BLaER1 (cell line): Measurements from ENCODE around the gene PIP4K2B.

ENCODE experiments used
- H3K27ac ChIP-seq: shearing (Covaris generic); formaldehyde crosslinking; 2 replicates; pipeline ENCODE4 v1.8.1; 2022
- H3K27me3 ChIP-seq: shearing (Covaris generic); formaldehyde crosslinking; 2 replicates; pipeline ENCODE4 v1.8.1; 2022
- H3K36me3 ChIP-seq: shearing (Covaris generic); formaldehyde crosslinking; 2 replicates; pipeline ENCODE4 v1.8.1; 2022
- H3K4me1 ChIP-seq: shearing (Covaris generic); formaldehyde crosslinking; 2 replicates; pipeline ENCODE4 v1.8.1; 2022
- H3K4me2 ChIP-seq: shearing (Covaris generic); formaldehyde crosslinking; 2 replicates; pipeline ENCODE4 v1.8.1; 2022
- H3K4me3 ChIP-seq: shearing (Covaris generic); formaldehyde crosslinking; 2 replicates; pipeline ENCODE4 v1.8.1; 2022
- H3K9ac ChIP-seq: shearing (Covaris generic); formaldehyde crosslinking; 2 replicates; pipeline ENCODE4 v1.8.1; 2022
- H3K9me3 ChIP-seq: shearing (Covaris generic); formaldehyde crosslinking; 2 replicates; pipeline ENCODE4 v1.8.1; 2022
- H4K20me1 ChIP-seq: shearing (Covaris generic); formaldehyde crosslinking; 2 replicates; pipeline ENCODE4 v1.8.1; 2022
- Cebpa-rat ChIP-seq: shearing (Covaris generic); IDR thresholded peaks from 2 replicates; pipeline ENCODE4 v1.8.1; 2022

PIP4K2B gene

DNA sequence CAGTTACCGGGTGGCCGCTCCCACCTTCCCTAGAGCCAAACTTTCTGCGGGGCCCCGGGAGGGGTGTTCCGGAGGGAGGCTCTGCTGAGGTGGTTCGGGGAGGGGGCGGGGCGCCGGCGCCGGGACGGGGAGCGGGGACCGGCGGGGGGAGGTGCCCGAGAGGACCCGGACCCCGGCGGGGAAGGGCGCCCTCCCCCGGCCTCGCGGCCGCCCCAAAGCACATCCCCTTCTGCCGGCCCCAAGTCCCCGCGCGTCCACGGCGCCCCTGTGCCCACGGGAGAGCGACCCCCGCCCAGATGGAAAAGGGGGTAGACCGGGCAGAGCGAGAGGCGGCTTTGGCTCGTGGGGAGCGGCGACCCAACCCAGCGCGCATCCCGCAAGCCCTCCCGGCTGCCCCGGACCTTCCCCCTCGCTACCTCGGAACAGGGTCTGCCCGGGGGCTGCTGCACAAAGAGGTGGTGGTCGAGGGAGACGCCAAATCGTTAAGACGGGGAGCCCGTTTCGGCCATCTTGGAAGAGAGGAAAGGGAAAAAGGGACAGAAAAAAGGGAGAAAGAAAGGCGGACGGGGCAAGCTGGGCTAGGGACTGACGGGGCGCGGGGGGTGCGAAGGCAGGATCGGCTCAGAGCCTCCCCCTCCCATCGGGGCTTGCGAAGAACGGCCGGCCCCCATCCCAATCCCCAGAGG is 51.8 kb downstream of the PIP4K2B start:
- no peaks in the 10 kb centered on the region for H3K36me3 ChIP-seq
- no peak for TF ChIP-seq Cebpa-rat
- H4K20me1 ChIP-seq, result peaks cover 31% of the 10 kb centered on the region
- H3K27ac ChIP-seq, result peak overlapping the region; percentile 65
- peaks cover 78% of the 10 kb centered on the region for H3K4me1 ChIP-seq
- H3K9ac ChIP-seq, result peak overlapping the region; percentile 78
- peaks cover 44% of the 10 kb centered on the region for H3K27me3 ChIP-seq
- H3K4me3 ChIP-seq, result peak overlapping the region; percentile 80
- no peaks in the 10 kb centered on the region for H3K9me3 ChIP-seq
- peak overlapping the region; percentile 93 for H3K4me2 ChIP-seq

DNA sequence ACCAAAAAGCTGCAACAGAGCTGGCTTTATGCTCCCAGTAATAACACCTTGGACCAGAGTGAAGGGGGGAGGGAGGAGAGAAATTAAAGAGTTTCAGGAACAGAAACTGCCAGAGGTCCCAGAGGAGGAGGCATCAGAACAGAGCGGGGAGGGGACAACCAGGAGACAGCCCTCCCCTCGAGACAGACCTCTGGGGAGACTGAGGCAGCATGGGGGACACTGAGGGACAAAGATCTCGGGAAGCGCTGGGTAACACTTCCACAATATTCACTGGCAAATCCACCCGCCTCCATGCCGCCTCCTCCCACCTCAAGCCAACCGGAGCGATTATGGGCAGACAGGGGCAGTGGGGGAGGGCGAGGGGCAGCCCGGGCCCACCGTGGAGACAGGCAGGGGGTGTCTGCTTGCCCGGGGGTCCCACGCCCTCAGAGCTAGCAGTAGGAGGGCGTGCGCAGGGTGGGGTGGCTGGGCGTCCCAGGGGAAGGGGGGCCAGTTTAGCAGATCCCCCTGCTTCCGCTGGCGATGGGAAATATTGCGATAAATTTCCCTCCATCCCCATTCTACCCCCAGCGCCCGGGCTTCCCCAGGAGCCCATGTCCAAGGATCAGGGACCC is 52.4 kb downstream of the PIP4K2B start:
- Histone ChIP-seq H3K9ac (peak overlapping the region; percentile 78), H3K4me2 (peak overlapping the region; percentile 93), H3K4me3 (peak overlapping the region; percentile 80), H4K20me1 (peaks cover 37% of the 10 kb centered on the region), H3K27ac (peak overlapping the region; percentile 54), H3K4me1 (peaks cover 84% of the 10 kb centered on the region), H3K27me3 (peaks cover 44% of the 10 kb centered on the region), H3K36me3 (no peaks in the 10 kb centered on the region), H3K9me3 (no peaks in the 10 kb centered on the region)
- TF ChIP-seq Cebpa-rat, result no peak

DNA sequence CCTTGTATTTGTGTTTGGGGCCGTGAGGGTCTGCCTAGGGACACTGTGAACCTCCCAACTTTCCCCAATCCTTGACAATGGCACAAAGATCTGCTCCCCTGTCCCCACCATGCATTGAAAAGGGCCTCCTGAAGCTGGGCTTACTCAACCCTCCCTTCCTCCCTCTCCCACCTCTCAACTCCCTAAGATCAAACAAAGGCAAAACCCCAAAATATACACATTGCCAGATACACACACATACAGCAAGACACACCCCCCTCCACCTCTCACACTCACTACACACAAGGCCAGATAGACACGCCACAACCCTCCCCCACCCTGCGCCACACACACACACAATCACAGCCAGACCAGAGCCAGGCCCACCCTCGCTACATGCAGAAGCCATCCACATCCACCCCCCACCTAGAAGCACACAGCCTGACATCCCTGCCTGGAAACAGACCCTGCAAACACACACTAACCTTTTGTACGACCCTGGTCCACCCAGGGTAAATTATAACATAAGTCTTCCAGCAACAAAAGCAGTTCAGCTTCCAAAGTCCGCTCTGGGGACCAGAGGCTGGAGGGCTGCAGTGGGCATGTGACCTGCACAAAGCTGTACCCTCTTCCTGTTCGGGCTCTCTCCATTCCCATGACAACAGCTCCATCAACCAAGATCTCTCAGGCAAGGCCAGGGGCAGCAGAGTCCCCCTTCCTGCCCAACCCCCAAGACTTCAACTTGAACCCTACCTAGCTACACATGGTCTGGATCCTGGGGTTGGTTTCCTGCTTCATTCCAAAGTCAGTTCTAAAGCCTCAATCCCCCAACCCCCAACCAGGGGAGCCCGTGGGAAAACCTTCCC is 53.1 kb downstream of the PIP4K2B start:
- TF ChIP-seq Cebpa-rat, result no peak
- peak overlapping the region; percentile 80 for H3K4me3 ChIP-seq
- no peaks in the 10 kb centered on the region for H3K9me3 ChIP-seq
- H3K36me3 ChIP-seq, result no peaks in the 10 kb centered on the region
- H3K4me2 ChIP-seq, result peak overlapping the region; percentile 93
- H3K27ac ChIP-seq, result peak overlapping the region; percentile 54
- peak overlapping the region; percentile 78 for H3K9ac ChIP-seq
- peaks cover 37% of the 10 kb centered on the region for H3K27me3 ChIP-seq
- H3K4me1 ChIP-seq, result peaks cover 88% of the 10 kb centered on the region
- H4K20me1 ChIP-seq, result peaks cover 43% of the 10 kb centered on the region

DNA sequence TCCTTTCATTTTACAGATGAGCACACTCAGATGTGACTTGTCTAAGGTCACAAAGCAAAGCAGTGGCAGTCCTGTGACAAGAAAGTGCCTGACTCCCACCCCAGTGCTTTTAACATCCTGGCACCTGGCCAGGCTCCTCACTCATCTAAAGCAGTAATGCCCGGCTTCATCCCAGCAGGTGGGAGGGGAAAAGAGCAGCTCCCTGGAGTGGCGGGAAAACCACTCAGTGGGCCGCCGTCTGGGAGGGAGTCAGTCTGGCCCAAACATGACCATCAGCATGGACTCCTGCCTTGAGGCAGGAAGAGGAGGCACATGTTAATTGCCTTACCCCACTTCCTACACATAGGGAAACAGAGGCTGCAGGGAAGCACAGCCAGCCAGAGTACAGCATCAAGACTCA is 53.8 kb downstream of the PIP4K2B start:
- Histone ChIP-seq H3K36me3 (no peaks in the 10 kb centered on the region), H3K4me1 (peaks cover 88% of the 10 kb centered on the region), H4K20me1 (peaks cover 36% of the 10 kb centered on the region), H3K27ac (peak overlapping the region; percentile 54), H3K9me3 (no peaks in the 10 kb centered on the region), H3K9ac (peak overlapping the region; percentile 78), H3K4me3 (peak overlapping the region; percentile 80), H3K27me3 (peaks cover 30% of the 10 kb centered on the region), H3K4me2 (peak overlapping the region; percentile 93)
- TF ChIP-seq Cebpa-rat, result no peak

DNA sequence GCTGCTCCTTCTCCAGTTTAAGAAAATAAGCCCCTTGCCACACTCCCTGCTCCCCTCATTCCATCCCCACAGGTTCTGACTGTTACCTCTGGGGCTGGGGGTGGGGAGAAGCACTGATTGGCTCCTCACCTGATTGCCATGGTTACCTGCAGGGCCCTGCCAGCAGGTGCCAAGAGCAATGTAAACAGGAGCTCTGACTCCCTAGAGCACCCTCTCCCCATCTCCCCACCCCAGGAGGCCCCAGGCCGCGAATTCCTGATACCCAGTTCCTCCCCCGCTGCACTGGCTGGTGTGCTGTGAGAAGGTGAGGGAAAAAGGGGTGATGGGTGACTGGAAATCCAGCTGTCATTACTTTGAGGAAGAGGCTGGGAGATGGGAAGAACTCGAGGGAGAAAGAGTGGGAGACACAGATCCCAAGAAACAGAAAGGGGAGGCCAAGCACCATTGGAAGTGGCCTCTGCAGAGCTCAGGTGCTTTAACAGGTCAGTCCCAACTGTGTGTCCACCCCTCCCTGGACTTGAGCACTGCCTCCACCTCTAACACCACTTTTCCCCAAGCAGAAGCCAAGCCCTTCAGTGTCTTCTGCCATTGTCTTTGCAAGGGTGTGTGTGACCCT is 55.7 kb downstream of the PIP4K2B start:
- H3K27me3 ChIP-seq, result peaks cover 11% of the 10 kb centered on the region
- peaks cover 17% of the 10 kb centered on the region for H4K20me1 ChIP-seq
- peak overlapping the region; percentile 75 for H3K4me2 ChIP-seq
- TF ChIP-seq Cebpa-rat, result no peak
- no peaks in the 10 kb centered on the region for H3K9me3 ChIP-seq
- peaks cover 13% of the 10 kb centered on the region; the same call in 1 of the 2 replicates for H3K36me3 ChIP-seq
- no peak overlapping the region for H3K27ac ChIP-seq
- H3K4me1 ChIP-seq, result peaks cover 80% of the 10 kb centered on the region
- no peak overlapping the region for H3K9ac ChIP-seq
- no peak overlapping the region for H3K4me3 ChIP-seq

DNA sequence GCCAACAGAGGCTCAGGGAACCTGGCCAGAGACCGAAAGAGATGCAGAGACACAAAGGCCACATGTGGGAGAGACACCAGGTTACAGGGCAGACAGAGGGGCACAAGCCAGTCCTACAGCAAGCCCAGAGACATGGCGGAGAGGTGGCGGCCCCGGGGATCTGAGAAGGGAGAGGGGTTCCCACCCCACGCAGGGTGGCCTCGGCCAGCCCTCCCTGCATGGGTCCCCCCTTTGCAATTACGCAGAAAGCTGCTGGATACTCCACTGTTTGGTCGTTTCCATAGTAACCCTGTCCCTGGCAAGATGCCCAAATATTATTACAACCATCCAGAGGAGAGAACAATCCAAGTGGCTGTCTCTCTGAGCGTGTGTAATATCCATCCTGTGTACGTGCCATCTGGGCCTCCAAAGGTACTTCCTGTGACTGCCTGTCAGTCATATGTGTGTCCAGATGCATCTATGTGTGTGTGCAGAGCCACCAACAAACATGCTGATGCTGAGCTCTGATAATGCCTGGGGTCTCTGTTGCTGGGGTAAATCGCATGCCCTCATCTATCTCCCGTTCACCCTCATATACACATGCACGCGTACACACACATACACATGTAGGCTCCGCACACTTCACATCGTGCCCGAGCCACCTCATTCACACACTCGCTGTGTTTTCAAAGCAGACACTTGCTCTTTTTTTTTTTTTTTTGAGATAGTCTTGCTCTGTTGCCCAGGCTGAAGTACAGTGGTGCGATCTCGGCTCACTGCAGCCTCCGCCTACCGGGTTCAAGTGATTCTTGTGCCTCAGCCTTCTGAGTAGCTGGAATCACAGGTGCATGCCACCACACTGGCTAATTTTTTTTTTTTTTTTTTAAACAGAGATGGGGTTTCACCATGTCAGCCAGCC is 56.7 kb downstream of the PIP4K2B start:
- Histone ChIP-seq H3K36me3 (peaks cover 19% of the 10 kb centered on the region; the same call in 1 of the 2 replicates), H3K9me3 (no peaks in the 10 kb centered on the region), H3K4me1 (peaks cover 86% of the 10 kb centered on the region), H3K27ac (no peak overlapping the region), H3K27me3 (peaks cover 2% of the 10 kb centered on the region), H4K20me1 (peaks cover 14% of the 10 kb centered on the region; the same call in 1 of the 2 replicates), H3K4me3 (no peak overlapping the region), H3K9ac (no peak overlapping the region), H3K4me2 (peak overlapping the region; percentile 75)
- TF ChIP-seq Cebpa-rat, result no peak

DNA sequence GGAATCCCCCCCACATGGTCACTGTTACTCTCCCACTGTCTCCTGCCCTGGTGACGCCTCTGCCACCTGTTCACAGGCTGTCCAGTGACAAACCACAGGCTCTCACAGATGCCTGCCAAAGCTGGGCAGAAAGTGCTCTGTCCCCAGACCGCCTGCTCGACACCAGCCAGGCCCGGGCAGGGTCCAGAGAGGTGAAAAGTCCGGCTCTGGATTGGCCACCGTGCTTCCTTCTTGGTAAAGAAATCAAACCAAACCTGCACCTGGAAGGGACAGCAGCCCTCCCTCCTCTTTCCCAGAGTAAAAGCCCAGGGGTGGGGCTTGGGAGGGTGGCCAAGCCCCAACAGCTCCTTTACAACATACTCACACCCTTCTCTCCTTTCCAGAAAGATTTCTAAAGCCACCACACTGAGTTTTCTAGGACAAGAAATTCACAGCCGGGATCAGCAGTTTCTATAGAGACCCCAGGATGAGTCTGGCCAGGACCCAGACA is 57.4 kb downstream of the PIP4K2B start:
- no peaks in the 10 kb centered on the region for H3K27me3 ChIP-seq
- peaks cover 19% of the 10 kb centered on the region; the same call in 1 of the 2 replicates for H3K36me3 ChIP-seq
- H3K4me2 ChIP-seq, result peak overlapping the region; percentile 75
- peaks cover 14% of the 10 kb centered on the region; the same call in 1 of the 2 replicates for H4K20me1 ChIP-seq
- no peak for TF ChIP-seq Cebpa-rat
- H3K4me3 ChIP-seq, result no peak overlapping the region
- no peaks in the 10 kb centered on the region for H3K9me3 ChIP-seq
- H3K4me1 ChIP-seq, result peaks cover 88% of the 10 kb centered on the region
- H3K27ac ChIP-seq, result peak overlapping the region; percentile 28
- no peak overlapping the region for H3K9ac ChIP-seq

DNA sequence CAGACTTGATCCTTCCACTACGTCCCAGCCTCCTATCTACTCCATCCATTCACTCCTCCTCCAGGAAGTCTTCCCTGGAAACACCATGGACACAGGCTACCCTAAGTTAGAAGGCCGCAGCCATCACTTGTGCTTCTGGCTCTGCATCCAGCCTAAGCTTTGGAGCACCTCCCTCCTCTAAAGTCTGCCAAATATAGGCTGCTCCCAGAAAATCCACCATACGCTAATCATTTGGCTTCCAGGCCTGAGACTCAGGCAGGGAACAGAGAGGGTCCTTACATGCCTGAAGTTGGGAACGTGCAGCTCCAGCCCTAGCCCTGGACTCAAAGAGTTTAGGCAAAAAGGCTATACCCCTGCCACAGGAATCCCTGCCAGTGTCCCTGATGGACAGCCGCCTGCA is 57.9 kb downstream of the PIP4K2B start:
- no peaks in the 10 kb centered on the region for H3K27me3 ChIP-seq
- H4K20me1 ChIP-seq, result peaks cover 14% of the 10 kb centered on the region; the same call in 1 of the 2 replicates
- peak overlapping the region; percentile 75 for H3K4me2 ChIP-seq
- no peak overlapping the region for H3K4me3 ChIP-seq
- peaks cover 19% of the 10 kb centered on the region; the same call in 1 of the 2 replicates for H3K36me3 ChIP-seq
- no peaks in the 10 kb centered on the region for H3K9me3 ChIP-seq
- peaks cover 83% of the 10 kb centered on the region for H3K4me1 ChIP-seq
- no peak overlapping the region for H3K9ac ChIP-seq
- no peak for TF ChIP-seq Cebpa-rat
- peak overlapping the region; percentile 28; the same call in 1 of the 2 replicates for H3K27ac ChIP-seq
